Measurements from ENCODE around the gene PCSK6.

Gene PCSK6

GRCh38 chr15:101489599-101490407 lies at the start of gene PCSK6:
PCSK6 (minus strand) TSS chr15:101489707; CDS start chr15:101489670, 37 bp downstream.
- in situ Hi-C loops (cut with HindIII; ENCODE audit: low sequenced_read_pairs), result no loop called here

GRCh38 chr15:101538996-101539395 lies 49.5 kb upstream of the PCSK6 start:
- in situ Hi-C loops (cut with HindIII; ENCODE audit: low sequenced_read_pairs), result no loop called here

- in situ Hi-C loops (cut with HindIII; ENCODE audit: low sequenced_read_pairs), result no loop called here
Observed at GRCh38 chr15:101538177-101538576, 48.7 kb upstream of the PCSK6 start.

- in situ Hi-C loops (cut with HindIII; ENCODE audit: low sequenced_read_pairs), result no loop called here
Observed at GRCh38 chr15:101537483-101538080, 48.1 kb upstream of the PCSK6 start.

GRCh38 chr15:101536875-101537405 lies 47.4 kb upstream of the PCSK6 start:
- in situ Hi-C loops (cut with HindIII; ENCODE audit: low sequenced_read_pairs), result no loop called here

GRCh38 chr15:101536166-101536874 lies 46.8 kb upstream of the PCSK6 start:
- in situ Hi-C loops (cut with HindIII; ENCODE audit: low sequenced_read_pairs), result no loop called here

- in situ Hi-C loops (cut with HindIII; ENCODE audit: low sequenced_read_pairs), result no loop called here
Observed at GRCh38 chr15:101535170-101535902, 45.8 kb upstream of the PCSK6 start.

- in situ Hi-C loops (cut with HindIII; ENCODE audit: low sequenced_read_pairs), result no loop called here
Observed at GRCh38 chr15:101534376-101534970, 45.0 kb upstream of the PCSK6 start.

GRCh38 chr15:101533371-101534140 lies 44.0 kb upstream of the PCSK6 start:
- in situ Hi-C loops (cut with HindIII; ENCODE audit: low sequenced_read_pairs), result no loop called here

- in situ Hi-C loops (cut with HindIII; ENCODE audit: low sequenced_read_pairs), result no loop called here
Observed at GRCh38 chr15:101532865-101533264, 43.4 kb upstream of the PCSK6 start.

- in situ Hi-C loops (cut with HindIII; ENCODE audit: low sequenced_read_pairs), result no loop called here
Observed at GRCh38 chr15:101531170-101531569, 41.7 kb upstream of the PCSK6 start.

- in situ Hi-C loops (cut with HindIII; ENCODE audit: low sequenced_read_pairs), result no loop called here
Observed at GRCh38 chr15:101530224-101530958, 40.9 kb upstream of the PCSK6 start.

- in situ Hi-C loops (cut with HindIII; ENCODE audit: low sequenced_read_pairs), result no loop called here
Observed at GRCh38 chr15:101528917-101529299, 39.4 kb upstream of the PCSK6 start.

- in situ Hi-C loops (cut with HindIII; ENCODE audit: low sequenced_read_pairs), result no loop called here
Observed at GRCh38 chr15:101528108-101528916, 38.8 kb upstream of the PCSK6 start.

GRCh38 chr15:101526890-101527289 lies 37.4 kb upstream of the PCSK6 start:
- in situ Hi-C loops (cut with HindIII; ENCODE audit: low sequenced_read_pairs), result no loop called here

GRCh38 chr15:101526442-101526841 lies 36.9 kb upstream of the PCSK6 start:
- in situ Hi-C loops (cut with HindIII; ENCODE audit: low sequenced_read_pairs), result no loop called here

GRCh38 chr15:101526021-101526420 lies 36.5 kb upstream of the PCSK6 start:
- in situ Hi-C loops (cut with HindIII; ENCODE audit: low sequenced_read_pairs), result no loop called here

GRCh38 chr15:101525087-101525669 lies 35.7 kb upstream of the PCSK6 start:
- in situ Hi-C loops (cut with HindIII; ENCODE audit: low sequenced_read_pairs), result no loop called here

Measured in DLD1 (cell line).